Measurements from ENCODE around the gene ADGRB3.
A peak's percentile ranks its signal among the peaks of the same experiment; 100 is the strongest.

The ADGRB3 gene

GRCh38 chr6:69155467-69155866, 520.4 kb downstream of the ADGRB3 start:
- DNase-seq, result no peak

- no peak for DNase-seq
These were observed 527.7 kb downstream of the ADGRB3 start for GRCh38 chr6:69162811-69163210.

GRCh38 chr6:69164564-69165229, 529.6 kb downstream of the ADGRB3 start:
- no peak for DNase-seq

GRCh38 chr6:69179681-69180080, 544.6 kb downstream of the ADGRB3 start:
- no peak for DNase-seq

GRCh38 chr6:69180361-69181067, 545.4 kb downstream of the ADGRB3 start:
- DNase-seq, result no peak

GRCh38 chr6:69181964-69182363, 546.9 kb downstream of the ADGRB3 start:
- no peak for DNase-seq

- DNase-seq, result no peak
These were observed 550.2 kb downstream of the ADGRB3 start for GRCh38 chr6:69185276-69185675.

- no peak for DNase-seq
These were observed 567.7 kb downstream of the ADGRB3 start for GRCh38 chr6:69202768-69203167.

- DNase-seq, result no peak
These were observed 581.0 kb downstream of the ADGRB3 start for GRCh38 chr6:69216127-69216526.

GRCh38 chr6:69217343-69217742, 582.3 kb downstream of the ADGRB3 start:
- no peak for DNase-seq

GRCh38 chr6:69220375-69220774, 585.3 kb downstream of the ADGRB3 start:
- DNase-seq, result no peak

- DNase-seq, result no peak
These were observed 596.9 kb downstream of the ADGRB3 start for GRCh38 chr6:69232008-69232407.

- no peak for DNase-seq
These were observed 597.4 kb downstream of the ADGRB3 start for GRCh38 chr6:69232496-69232895.

- peak in 1 of 4 experiments; percentile 1 for DNase-seq
These were observed 597.9 kb downstream of the ADGRB3 start for GRCh38 chr6:69232911-69233448.

- DNase-seq, result no peak
These were observed 603.0 kb downstream of the ADGRB3 start for GRCh38 chr6:69238067-69238466.

GRCh38 chr6:69246983-69247382, 611.9 kb downstream of the ADGRB3 start:
- DNase-seq, result no peak

- DNase-seq, result no peak
These were observed 625.9 kb downstream of the ADGRB3 start for GRCh38 chr6:69261010-69261409.

- DNase-seq, result no peak
These were observed 628.2 kb downstream of the ADGRB3 start for GRCh38 chr6:69263297-69263696.

- no peak for DNase-seq
These were observed 630.0 kb downstream of the ADGRB3 start for GRCh38 chr6:69265090-69265489.

GRCh38 chr6:69265706-69266105, 630.6 kb downstream of the ADGRB3 start:
- no peak for DNase-seq

GRCh38 chr6:69276204-69276603, 641.1 kb downstream of the ADGRB3 start:
- no peak for DNase-seq

GRCh38 chr6:69279805-69280204, 644.7 kb downstream of the ADGRB3 start:
- DNase-seq, result no peak

GRCh38 chr6:69280858-69281257, 645.8 kb downstream of the ADGRB3 start:
- no peak for DNase-seq

GRCh38 chr6:69284176-69284730, 649.2 kb downstream of the ADGRB3 start:
- no peak for DNase-seq
